ENCODE measurements around the gene MID2. TPM values are rescaled to one million over a fixed set of nuclear protein-coding genes. Genes with fewer than 3 reads are reported as not detected.
"Not testable (repeated sequence)": the region's sequence is repeated elsewhere in the genome, so short reads cannot be mapped to it uniquely, and the experiment has no call there.

MID2 gene
- total RNA-seq, 5 donors from 2014 or later (not counting 1 experiment from before 2014, with no cell fraction given), result 14.9 to 21.1 (median 16.0) TPM

DNA sequence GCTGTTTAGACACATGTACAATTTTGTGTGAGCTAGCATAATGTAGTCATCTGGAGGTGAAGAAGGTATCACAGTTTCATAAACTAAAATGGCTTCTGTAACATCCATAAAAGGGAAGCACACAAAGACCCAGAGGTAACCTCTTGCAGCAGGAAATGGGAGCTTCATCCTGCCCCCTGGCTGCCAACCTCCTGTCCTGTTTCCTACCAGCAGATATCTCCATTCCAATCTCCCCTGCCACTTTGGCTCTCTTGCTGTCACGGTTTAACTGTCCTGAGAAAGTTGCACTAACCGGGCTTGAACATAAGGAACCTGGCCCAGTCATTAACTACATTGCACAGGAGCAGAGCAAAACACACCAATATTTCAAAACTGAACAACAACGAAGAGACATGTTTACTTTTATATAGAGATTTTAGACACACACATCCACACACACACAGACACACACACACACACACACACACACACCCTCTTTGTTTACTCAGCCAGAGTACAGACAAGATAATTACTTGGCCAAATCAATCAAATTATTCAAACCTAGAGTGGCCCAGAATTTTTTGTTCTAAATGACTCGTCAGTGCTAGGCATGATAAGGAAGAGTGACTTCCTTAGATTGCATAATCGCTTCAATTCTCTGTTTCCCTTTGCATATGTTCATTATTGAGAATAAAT, 24.2 kb downstream of the MID2 start:
- peaks cover 0 to 6% (median 1%) of the 10 kb centered on the region in 3 donors for H3K4me1 Mint-ChIP-seq
- 100% methylated on average over 1 of the region's 5 CpGs for WGBS (ENCODE audit: insufficient coverage)
- Histone ChIP-seq H3K36me3 (ENCODE audit: control insufficient read depth in 2 of 2, extremely low read depth in 1 of 2, insufficient read depth in 1 of 2, low read length in 1 of 2) (no peaks in the 10 kb centered on the region), H3K4me1 (ENCODE audit: control insufficient read depth in 1 of 2, extremely low read depth in 1 of 2, insufficient read depth in 2 of 2, low read length in 2 of 2) (no peaks in the 10 kb centered on the region), H3K9me3 (no peaks in the 10 kb centered on the region), H3K27ac (ENCODE audit: low read length) (no peak overlapping the region), H3K4me3 (ENCODE audit: control insufficient read depth in 1 of 2, extremely low read depth in 1 of 2, low read length in 1 of 2) (no peak overlapping the region), H3K27me3 (replicated peaks in 1 of 2; ENCODE audit: control insufficient read depth in 2 of 2, extremely low read depth in 1 of 2, insufficient read depth in 2 of 2, low read length in 1 of 2) (no peaks in the 10 kb centered on the region)
- ATAC-seq (replicated peaks in 1 of 4) (no peak), DNase-seq (peak in 2 of 35 experiments; percentile 1 to 4)
- peaks cover 15% of the 10 kb centered on the region for H3K36me3 Mint-ChIP-seq
- no peak overlapping the region for H3K4me3 Mint-ChIP-seq
- no peak overlapping the region for H3K27ac Mint-ChIP-seq
- ChIA-PET POLR2A (no interaction called here), CTCF (no interaction called here)
- peaks cover 0 to 4% of the 10 kb centered on the region in 2 donors for H3K27me3 Mint-ChIP-seq
- no peaks in the 10 kb centered on the region for H3K9me3 Mint-ChIP-seq

DNA sequence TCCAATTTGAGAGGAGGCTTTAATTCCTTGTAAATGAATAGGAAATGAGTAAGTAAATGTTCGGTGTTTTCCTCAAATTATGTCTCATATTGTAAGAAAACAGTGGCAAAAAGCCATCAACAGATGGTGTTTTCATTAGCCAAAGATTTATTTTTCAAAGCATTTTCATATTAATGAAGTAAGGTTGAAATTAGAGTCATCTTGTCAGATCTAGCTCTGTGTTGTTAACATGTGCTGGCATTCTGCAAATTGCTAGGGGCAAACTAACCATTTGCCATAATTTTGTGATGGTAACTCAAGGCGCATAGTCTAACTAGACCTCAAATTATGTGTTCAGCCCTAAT, 24.7 kb downstream of the MID2 start:
- DNase-seq (no peak), ATAC-seq (replicated peaks in 1 of 4) (no peak)
- Histone ChIP-seq H3K27ac (ENCODE audit: low read length) (no peak overlapping the region), H3K36me3 (ENCODE audit: control insufficient read depth in 2 of 2, extremely low read depth in 1 of 2, insufficient read depth in 1 of 2, low read length in 1 of 2) (no peaks in the 10 kb centered on the region), H3K4me1 (ENCODE audit: control insufficient read depth in 1 of 2, extremely low read depth in 1 of 2, insufficient read depth in 2 of 2, low read length in 2 of 2) (no peaks in the 10 kb centered on the region), H3K9me3 (no peaks in the 10 kb centered on the region), H3K4me3 (ENCODE audit: control insufficient read depth in 1 of 2, extremely low read depth in 1 of 2, low read length in 1 of 2) (no peak overlapping the region), H3K27me3 (replicated peaks in 1 of 2; ENCODE audit: control insufficient read depth in 2 of 2, extremely low read depth in 1 of 2, insufficient read depth in 2 of 2, low read length in 1 of 2) (no peaks in the 10 kb centered on the region)
- H3K36me3 Mint-ChIP-seq, result peaks cover 20% of the 10 kb centered on the region
- no peak overlapping the region for H3K4me3 Mint-ChIP-seq
- ChIA-PET POLR2A (no interaction called here), CTCF (no interaction called here)
- H3K27ac Mint-ChIP-seq, result no peak overlapping the region
- H3K27me3 Mint-ChIP-seq, result peaks cover 0 to 4% of the 10 kb centered on the region in 2 donors
- no peaks in the 10 kb centered on the region for H3K9me3 Mint-ChIP-seq
- H3K4me1 Mint-ChIP-seq, result peaks cover 0 to 6% (median 1%) of the 10 kb centered on the region in 3 donors
- WGBS (ENCODE audit: insufficient coverage), result no CpG with 5 or more reads among the region's 2 CpGs

DNA sequence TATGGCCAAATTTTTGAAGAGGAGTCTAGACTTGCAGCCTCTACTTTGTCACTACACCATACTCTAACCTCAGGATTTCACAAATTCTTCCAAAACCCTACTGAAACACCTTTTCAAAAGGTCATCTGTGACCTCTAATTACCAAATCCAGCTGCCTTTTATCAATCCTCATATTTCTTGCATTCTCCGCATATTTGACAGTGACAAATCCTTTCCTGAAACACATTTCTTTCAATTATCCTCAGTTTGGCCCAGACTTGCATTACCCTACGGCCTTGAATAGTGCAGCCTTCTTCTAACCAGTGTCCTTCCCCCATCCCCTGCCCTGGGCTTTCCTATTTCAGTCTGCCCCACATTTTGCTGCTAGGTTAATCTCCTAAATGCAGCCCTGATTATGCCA, 25.5 kb downstream of the MID2 start:
- no peaks in the 10 kb centered on the region for H3K36me3 ChIP-seq (ENCODE audit: control insufficient read depth in 2 of 2, extremely low read depth in 1 of 2, insufficient read depth in 1 of 2, low read length in 1 of 2)
- Mint-ChIP-seq H3K27ac (no peak overlapping the region), H3K27me3 (peaks cover 0 to 4% of the 10 kb centered on the region in 2 donors), H3K4me1 (peaks cover 0 to 6% (median 1%) of the 10 kb centered on the region in 3 donors), H3K9me3 (no peaks in the 10 kb centered on the region), H3K4me3 (no peak overlapping the region), H3K36me3 (peaks cover 22% of the 10 kb centered on the region)
- no peaks in the 10 kb centered on the region for H3K9me3 ChIP-seq
- no peaks in the 10 kb centered on the region for H3K4me1 ChIP-seq (ENCODE audit: control insufficient read depth in 1 of 2, extremely low read depth in 1 of 2, insufficient read depth in 2 of 2, low read length in 2 of 2)
- H3K27ac ChIP-seq (ENCODE audit: low read length), result no peak overlapping the region
- POLR2A ChIA-PET, result no interaction called here
- ATAC-seq (replicated peaks in 1 of 4), result no peak
- no peak overlapping the region for H3K4me3 ChIP-seq (ENCODE audit: control insufficient read depth in 1 of 2, extremely low read depth in 1 of 2, low read length in 1 of 2)
- CTCF ChIA-PET, result interaction anchor here in 1 of 2 donors (0.7 kb wide), 1 partner anchor 44 kb away, joined by 3 read pairs; no protein-coding TSS in a partner anchor
- no peak for DNase-seq
- no peaks in the 10 kb centered on the region for H3K27me3 ChIP-seq (replicated peaks in 1 of 2; ENCODE audit: control insufficient read depth in 2 of 2, extremely low read depth in 1 of 2, insufficient read depth in 2 of 2, low read length in 1 of 2)
- WGBS (ENCODE audit: insufficient coverage), result 100% methylated on average over 1 of the region's 2 CpGs

DNA sequence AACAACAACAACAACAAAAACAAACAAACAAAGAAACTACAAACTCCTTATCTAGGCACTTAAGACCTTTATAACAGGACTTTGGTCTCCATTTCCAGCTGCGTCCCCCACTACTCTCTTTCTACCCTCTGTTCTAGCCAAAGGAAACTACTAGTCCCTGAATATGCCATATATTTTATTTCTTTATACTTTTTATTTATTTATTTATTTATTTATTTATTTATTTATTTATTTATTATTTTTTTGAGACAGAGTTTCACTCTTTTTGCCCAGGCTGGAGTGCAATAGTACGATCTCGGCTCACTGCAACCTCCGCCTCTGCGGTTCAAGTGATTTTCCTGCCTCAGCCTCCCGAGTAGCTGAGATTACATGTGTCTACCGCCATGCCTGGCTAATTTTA, 26.0 kb downstream of the MID2 start:
- peaks cover 27% of the 10 kb centered on the region for H3K36me3 Mint-ChIP-seq
- ATAC-seq (replicated peaks in 1 of 4); DNase-seq; H3K27ac Mint-ChIP-seq; H3K4me1 ChIP-seq (ENCODE audit: control insufficient read depth in 1 of 2, extremely low read depth in 1 of 2, insufficient read depth in 2 of 2, low read length in 2 of 2); H3K27me3 Mint-ChIP-seq; POLR2A ChIA-PET; H3K9me3 Mint-ChIP-seq; H3K27me3 ChIP-seq (replicated peaks in 1 of 2; ENCODE audit: control insufficient read depth in 2 of 2, extremely low read depth in 1 of 2, insufficient read depth in 2 of 2, low read length in 1 of 2); H3K9me3 ChIP-seq; H3K4me3 ChIP-seq (ENCODE audit: control insufficient read depth in 1 of 2, extremely low read depth in 1 of 2, low read length in 1 of 2); H3K27ac ChIP-seq (ENCODE audit: low read length); H3K36me3 ChIP-seq (ENCODE audit: control insufficient read depth in 2 of 2, extremely low read depth in 1 of 2, insufficient read depth in 1 of 2, low read length in 1 of 2); H3K4me3 Mint-ChIP-seq; H3K4me1 Mint-ChIP-seq: not testable (repeated sequence)
- 93% methylated on average over 3 of the region's 7 CpGs for WGBS (ENCODE audit: insufficient coverage)
- CTCF ChIA-PET, result interaction anchor here in 1 of 2 donors (0.7 kb wide), 1 partner anchor 44 kb away, joined by 3 read pairs; no protein-coding TSS in a partner anchor

DNA sequence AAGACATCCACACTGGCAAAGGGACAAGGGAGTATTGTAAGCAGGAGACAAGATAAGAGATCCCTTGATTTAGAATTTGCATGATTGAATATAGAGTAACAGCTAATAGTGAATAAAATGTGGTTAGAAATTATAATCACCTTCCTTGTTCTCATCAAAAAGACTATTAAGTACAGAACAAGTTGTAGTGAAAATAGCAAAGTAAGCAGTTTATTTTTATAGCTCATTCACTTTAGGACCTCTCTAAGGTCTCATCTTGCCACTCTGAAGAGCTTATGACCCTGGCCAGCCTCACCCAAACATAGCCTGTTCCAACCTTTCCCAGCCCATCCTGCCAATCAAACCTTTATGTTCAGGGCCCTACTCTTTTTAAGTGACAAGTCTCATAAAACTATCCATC, 30.6 kb downstream of the MID2 start:
- Mint-ChIP-seq H3K9me3 (no peaks in the 10 kb centered on the region), H3K4me3 (no peak overlapping the region), H3K27me3 (peaks cover 0 to 14% of the 10 kb centered on the region in 2 donors), H3K27ac (no peak overlapping the region), H3K4me1 (no peaks in the 10 kb centered on the region), H3K36me3 (peaks cover 42% of the 10 kb centered on the region)
- H3K4me3 ChIP-seq (ENCODE audit: control insufficient read depth in 1 of 2, extremely low read depth in 1 of 2, low read length in 1 of 2), result no peak overlapping the region
- POLR2A ChIA-PET, result no interaction called here
- H3K9me3 ChIP-seq, result no peaks in the 10 kb centered on the region
- H3K27me3 ChIP-seq (replicated peaks in 1 of 2; ENCODE audit: control insufficient read depth in 2 of 2, extremely low read depth in 1 of 2, insufficient read depth in 2 of 2, low read length in 1 of 2), result no peaks in the 10 kb centered on the region
- H3K27ac ChIP-seq (ENCODE audit: low read length), result no peak overlapping the region
- ATAC-seq (replicated peaks in 1 of 4) (no peak), DNase-seq (no peak)
- CTCF ChIA-PET, result no interaction called here
- H3K36me3 ChIP-seq (ENCODE audit: control insufficient read depth in 2 of 2, extremely low read depth in 1 of 2, insufficient read depth in 1 of 2, low read length in 1 of 2), result no peaks in the 10 kb centered on the region
- no peaks in the 10 kb centered on the region for H3K4me1 ChIP-seq (ENCODE audit: control insufficient read depth in 1 of 2, extremely low read depth in 1 of 2, insufficient read depth in 2 of 2, low read length in 2 of 2)

DNA sequence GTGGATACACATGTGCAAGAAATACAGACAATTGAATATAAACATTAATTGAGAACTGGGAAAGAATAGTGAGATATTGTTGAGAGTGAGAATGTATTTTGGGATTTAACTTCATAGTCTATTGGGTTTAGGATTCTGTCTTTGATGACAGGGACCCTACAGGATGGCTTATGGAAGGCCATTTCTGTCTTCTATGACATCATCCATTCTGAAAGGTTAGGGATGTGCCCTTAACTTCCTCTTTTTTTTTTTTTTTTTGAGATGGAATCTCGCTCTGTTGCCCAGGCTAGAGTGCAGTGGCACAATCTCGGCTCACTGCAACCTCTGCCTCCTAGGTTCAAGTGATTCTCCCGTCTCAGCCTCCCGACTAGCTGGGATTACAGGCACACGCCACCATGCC, 31.4 kb downstream of the MID2 start:
- H3K9me3 Mint-ChIP-seq; H3K27me3 ChIP-seq (replicated peaks in 1 of 2; ENCODE audit: control insufficient read depth in 2 of 2, extremely low read depth in 1 of 2, insufficient read depth in 2 of 2, low read length in 1 of 2); H3K9me3 ChIP-seq; DNase-seq; POLR2A ChIA-PET; H3K4me3 ChIP-seq (ENCODE audit: control insufficient read depth in 1 of 2, extremely low read depth in 1 of 2, low read length in 1 of 2); H3K4me1 Mint-ChIP-seq; H3K27ac ChIP-seq (ENCODE audit: low read length); H3K4me3 Mint-ChIP-seq; H3K36me3 ChIP-seq (ENCODE audit: control insufficient read depth in 2 of 2, extremely low read depth in 1 of 2, insufficient read depth in 1 of 2, low read length in 1 of 2); ATAC-seq (replicated peaks in 1 of 4); H3K4me1 ChIP-seq (ENCODE audit: control insufficient read depth in 1 of 2, extremely low read depth in 1 of 2, insufficient read depth in 2 of 2, low read length in 2 of 2); H3K27ac Mint-ChIP-seq: not testable (repeated sequence)
- CTCF ChIA-PET, result interaction anchor here (0.6 to 0.7 kb wide), 3 partner anchors 24 to 964 kb away, joined by 3 to 6 read pairs (median 4); no protein-coding TSS in a partner anchor
- peaks cover 42% of the 10 kb centered on the region for H3K36me3 Mint-ChIP-seq
- 100% methylated on average over 1 of the region's 5 CpGs for WGBS (ENCODE audit: insufficient coverage)
- peaks cover 0 to 11% of the 10 kb centered on the region in 2 donors for H3K27me3 Mint-ChIP-seq

Data from T-cell (primary cell).